GM19438 (cell line): ENCODE results near the gene CCDC124.
"Not testable (repeated sequence)": the region's sequence is repeated elsewhere in the genome, so short reads cannot be mapped to it uniquely, and the experiment has no call there.

ENCODE experiments used
- ATAC-seq: cut with Tn5 transposase; IDR thresholded peaks from one replicate; pipeline ENCODE4 v1.9.1; 2021; ENCODE audit warnings: low read depth; ENCODE audit not compliant: unreplicated experiment

CCDC124 gene, protein sequence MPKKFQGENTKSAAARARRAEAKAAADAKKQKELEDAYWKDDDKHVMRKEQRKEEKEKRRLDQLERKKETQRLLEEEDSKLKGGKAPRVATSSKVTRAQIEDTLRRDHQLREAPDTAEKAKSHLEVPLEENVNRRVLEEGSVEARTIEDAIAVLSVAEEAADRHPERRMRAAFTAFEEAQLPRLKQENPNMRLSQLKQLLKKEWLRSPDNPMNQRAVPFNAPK

DNA sequence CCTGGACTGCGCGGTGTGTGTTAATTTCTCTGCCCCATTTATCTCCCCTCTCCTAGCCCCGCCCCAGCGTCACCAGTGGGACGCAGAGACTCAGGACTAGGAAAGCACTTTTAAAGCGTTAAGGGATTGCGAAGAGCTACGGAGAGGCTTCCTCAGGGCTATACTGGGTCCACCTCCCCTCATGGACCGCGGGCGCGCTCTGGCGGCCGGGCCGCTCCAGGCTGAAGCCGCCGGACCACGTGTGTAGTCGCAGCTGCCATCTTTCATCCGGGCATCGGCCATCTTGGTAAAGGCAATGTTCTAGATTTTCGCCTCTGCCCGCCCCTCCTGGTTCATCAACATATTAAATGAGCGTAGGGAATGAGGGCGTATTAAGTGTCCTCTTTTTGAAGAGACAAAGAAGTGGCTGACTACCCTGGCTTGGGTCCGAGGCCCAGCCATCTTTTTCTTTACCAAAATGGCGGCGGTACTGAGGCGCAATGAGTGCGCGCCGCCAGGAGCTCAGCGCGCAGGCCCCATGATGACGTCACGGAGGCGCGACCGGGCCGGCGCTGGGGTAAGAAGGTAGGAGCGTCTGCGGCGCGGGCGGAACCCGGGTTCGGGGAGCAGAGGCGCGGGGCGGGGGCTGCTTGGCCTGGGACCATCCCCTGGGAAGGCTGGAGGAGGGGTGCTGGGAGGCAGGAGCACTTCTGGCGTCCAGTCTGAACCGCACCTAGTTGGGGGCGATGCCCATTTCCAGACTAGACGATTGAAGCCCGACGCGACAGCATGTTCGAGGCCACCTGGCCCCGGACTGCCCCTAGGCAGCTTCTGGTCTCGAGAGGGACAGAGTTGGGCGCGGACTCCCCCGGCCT is at the start of gene CCDC124:
Gene CCDC124, plus strand, starts transcription at position 531 of the 854 bp plus-strand sequence. CDS start 3,406 bp downstream, outside the sequence.
- peak; percentile 74 for ATAC-seq

DNA sequence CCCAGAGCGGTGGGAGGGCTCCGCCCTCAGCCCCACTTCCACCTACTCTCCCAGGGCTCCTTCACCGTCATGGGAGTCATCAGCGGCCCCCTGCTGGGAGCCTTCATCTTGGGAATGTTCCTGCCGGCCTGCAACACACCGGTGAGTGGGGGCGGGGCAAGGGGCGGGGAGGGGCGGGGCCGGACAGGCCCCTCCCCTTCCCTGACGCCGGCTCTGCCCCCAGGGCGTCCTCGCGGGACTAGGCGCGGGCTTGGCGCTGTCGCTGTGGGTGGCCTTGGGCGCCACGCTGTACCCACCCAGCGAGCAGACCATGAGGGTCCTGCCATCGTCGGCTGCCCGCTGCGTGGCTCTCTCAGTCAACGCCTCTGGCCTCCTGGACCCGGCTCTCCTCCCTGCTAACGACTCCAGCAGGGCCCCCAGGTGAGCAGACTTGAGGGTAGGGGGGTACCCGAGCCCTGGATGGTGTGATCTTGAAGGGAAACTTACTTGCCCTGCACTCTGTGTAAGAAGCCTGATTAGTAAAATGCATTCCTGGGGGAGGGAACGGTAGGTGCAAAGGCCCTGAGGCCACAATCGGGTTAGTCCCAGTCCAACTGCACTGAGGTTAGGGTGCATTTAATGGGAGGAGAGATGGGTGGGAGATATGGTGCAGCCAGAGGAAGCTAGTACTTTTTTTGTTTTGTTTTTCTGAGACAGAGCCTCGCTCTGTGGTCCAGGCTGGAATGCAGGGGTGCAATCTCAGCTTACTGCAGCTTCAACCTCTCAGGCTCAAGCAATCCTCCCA is 49.0 kb upstream of the CCDC124 start:
- ATAC-seq, result no peak

DNA sequence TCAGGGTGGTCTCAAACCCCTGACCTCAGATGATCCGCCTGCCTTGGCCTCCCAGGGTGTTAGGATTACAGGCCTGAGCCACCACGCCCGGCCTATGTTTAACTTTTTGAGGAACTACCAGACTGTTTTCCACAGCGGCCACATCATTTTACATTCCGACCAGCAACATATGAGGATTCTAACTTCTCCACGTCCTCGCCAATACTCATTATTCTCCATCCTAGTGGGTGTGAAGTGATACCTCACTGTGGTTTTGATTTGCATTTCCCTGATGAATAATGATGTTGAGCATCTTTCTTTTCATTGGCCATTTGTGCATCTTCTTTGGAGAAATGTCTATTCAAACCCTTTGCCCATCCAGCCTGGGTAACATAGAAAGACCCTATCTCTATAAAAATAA is 46.3 kb upstream of the CCDC124 start:
- no peak for ATAC-seq

DNA sequence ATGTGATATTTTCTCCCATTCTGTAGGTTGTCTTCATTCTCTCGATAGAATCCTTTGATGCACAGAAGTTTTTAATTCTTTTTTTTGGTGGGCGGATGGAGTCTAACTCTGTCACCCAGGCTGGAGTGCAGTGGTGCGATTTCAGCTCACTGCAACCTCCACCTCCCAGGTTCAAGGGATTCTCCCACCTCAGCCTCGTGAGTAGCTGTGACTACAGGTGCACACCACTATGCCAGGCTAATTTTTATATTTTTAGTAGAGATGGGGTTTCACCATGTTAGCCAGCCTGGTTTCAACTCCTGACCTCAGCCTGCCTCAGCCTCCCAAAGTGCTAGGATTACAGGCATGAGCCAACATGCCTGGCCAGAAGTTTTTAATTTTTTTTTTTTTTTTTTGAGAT is 45.6 kb upstream of the CCDC124 start:
- not testable (repeated sequence) for ATAC-seq

DNA sequence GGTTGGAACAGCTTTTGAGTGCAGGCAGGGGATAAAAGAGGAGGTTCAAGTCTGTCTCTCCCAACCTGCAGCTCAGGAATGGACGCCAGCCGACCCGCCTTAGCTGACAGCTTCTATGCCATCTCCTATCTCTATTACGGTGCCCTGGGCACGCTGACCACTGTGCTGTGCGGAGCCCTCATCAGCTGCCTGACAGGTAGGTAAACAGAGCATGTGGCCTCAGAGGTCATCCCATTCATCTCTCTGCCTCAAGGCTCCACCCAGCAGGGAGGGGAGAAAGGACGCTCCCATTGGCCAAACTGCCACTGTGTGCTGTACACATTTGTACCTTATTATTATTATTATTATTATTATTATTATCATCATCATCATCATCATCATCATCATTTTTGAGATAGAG is 44.6 kb upstream of the CCDC124 start:
- ATAC-seq, result no peak

DNA sequence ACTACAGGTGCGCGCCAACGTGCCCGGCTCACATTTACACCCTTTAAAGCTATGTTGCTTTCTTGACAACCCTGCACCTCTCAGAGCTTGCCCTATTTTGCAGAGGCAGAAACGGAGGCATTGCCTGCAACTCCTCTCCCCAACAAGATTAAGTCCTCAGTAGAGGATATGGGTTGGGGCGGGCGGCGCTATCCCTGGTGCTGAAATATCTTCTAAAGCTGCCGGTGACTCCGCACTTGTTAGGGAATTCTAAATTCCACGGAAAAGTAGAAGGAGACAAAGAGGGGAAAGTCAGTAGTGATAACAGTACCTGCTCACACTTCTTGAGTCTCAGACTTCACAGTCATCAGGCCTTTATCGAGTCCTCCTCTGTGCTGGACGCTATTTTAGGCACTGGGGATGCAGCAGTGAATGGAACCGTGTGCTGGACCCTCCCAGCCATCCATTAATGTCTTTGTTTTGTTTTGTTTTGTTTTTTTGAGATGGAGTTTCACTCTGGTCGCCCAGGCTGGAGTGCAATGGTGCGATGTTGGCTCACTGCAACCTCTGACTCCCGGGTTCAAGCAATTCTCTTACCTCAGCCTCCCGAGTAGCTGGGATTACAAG is 43.1 kb upstream of the CCDC124 start:
- ATAC-seq, result no peak

DNA sequence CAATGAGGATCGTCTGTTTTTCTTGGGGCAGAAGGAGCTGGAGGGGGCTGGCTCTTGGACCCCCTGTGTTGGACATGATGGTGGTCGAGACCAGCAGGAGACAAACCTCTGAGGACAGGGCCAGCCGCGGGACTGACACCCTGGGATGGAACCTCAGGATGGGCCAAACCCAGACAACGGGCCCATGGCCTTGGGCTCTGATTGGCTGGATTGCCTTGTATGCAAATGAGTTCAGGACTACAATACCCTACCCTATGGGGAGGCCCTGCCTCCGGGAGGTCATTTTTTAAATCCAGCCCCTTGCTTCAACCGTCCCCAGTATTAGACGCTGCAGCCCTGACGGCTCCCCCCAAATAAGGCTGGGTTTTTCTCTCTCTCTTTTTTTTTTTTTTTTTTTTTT is 39.0 kb upstream of the CCDC124 start:
- no peak for ATAC-seq

DNA sequence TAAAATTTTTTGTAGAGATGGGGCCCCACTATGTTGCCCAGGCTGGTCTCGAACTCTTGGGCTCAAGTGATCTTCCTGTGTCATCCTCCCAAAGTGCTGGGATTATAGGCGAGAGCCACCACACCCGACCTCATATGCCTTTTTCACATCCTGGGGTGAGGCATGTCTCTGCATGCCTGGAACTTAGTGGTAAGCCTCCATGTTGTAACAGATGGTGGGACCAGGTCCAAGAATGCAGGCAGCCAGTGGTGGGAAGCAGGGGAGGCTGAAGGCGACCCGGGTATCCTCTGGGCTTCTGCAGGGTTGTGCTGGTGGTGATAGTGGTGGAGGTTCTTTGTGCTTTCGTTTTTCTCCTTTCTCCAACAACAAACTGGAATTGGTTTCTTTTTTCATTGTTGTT is 30.1 kb upstream of the CCDC124 start:
- ATAC-seq, result no peak

DNA sequence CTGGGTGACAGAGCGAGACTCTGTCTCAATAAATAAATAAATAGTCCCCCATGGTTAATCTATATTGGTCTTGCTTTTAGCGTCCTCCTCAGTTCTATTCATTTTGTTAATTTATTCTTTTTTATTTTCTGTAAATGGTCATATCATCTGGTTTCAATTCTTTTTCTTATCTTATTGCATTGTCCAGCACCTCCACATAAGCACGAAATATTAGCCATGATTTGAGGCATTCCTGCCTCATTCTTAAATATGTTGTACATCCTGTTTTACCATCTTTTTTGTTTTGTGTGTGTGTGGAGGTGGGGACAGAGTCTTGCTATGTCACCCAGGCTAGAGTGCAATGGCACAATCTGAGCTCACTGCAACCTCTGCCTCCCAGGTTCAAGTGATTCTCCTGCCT is 24.6 kb upstream of the CCDC124 start:
- ATAC-seq, result no peak

DNA sequence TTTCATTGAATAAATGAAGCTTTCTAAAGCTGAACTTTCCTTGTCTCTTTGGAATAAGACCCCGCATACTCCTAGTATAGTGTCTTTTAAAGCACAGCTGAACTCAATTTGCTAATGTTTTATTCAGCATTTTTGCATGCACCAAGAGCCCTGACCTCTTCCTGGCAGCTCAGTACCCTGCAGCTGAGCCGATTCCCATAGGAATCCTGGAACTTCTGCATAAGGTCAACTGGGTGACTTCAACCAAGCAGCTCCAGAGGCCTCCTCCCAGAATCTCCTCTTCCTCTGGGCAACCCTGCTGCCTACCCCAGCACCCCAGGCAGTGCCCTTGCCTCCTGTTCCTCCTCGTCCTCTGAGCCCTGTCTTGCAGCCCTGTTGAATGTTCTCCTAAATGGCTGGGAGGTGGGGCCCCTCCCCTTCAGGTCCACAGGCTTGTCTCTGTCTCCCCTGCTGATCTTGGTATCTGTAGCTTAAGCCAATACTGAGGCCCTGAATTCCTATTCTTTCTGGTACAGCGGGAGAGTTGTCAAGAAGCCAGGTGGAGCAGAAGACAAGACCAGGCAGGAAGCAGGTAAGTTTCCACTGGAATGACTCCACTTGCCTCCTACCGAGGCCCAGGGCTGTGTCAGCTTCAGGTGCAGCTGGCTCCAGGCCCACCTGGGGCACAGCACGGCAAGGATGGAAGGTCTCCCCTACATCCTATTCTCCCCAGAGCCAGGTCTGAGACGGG is 23.6 kb upstream of the CCDC124 start:
- no peak for ATAC-seq

DNA sequence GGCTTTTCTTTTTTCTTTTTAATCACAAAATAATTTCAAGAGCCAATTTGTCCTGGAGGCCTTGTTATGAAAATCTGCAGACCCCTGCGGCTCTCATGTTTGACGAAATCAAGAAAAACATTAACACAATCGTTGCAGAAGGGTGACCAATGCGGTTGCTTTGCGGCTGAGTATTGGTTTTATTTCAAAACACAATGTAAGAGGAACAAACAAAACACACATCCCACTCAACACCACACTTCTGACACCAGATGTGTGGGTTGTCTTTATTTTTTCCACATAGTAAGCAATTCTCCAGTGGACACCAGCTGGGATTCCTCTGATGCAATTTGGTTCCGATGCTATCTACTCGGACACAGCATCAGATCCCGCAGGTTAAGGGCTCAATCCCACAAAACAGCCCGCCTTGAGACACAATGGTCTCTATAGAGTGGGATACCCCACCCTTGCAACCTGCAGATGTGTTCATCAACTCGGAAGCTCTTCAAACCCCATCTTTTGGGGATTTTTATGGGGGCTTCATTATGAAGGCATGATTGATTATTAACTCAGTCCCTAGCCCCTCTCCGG is 21.9 kb upstream of the CCDC124 start:
- no peak for ATAC-seq

DNA sequence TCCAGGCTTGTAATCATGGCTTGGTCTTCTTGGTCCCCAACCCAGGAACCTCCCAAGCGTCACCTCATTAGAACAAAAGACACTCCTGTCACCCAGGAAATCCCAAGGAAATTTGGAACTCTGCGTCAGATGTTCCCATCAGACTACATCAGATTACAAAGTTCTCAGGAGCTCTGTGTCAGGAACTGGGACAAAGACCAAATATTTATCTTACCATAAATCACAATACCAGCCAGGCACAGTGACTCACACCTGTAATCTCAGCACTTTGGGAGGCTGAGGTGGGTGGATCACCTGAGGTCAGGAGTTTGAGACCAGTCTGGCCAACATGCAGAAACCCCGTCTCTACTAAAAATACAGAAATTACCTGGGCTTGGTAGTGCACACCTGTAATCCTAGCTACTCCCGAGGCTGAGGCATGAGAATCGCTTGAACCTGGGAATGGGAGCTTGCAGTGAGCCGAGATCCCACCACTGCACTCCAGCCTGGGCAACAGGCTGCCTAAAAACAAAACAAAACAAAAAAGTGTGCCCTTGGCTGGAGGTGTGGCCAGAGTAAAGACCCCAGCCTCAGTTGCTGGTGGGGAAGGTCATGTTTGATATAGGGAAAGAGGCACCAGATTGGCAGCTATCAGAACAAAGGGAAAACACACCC is 16.7 kb upstream of the CCDC124 start:
- no peak for ATAC-seq

DNA sequence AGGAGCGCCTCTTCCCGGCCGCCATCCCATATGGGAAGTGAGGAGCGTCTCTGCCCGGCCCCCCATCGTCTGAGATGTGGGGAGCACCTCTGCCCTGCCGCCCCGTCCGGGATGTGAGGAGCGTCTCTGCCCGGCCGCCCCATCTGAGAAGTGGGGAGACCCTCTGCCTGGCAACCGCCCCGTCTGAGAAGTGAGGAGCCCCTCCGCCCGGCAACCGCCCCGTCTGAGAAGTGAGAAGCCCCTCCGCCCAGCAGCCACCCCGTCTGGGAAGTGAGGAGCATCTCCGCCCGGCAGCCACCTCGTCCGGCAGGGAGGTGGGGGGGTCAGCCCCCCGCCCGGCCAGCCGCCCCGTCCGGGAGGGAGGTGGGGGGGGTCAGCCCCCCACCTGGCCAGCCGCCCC is 14.7 kb upstream of the CCDC124 start:
- ATAC-seq, result not testable (repeated sequence)

DNA sequence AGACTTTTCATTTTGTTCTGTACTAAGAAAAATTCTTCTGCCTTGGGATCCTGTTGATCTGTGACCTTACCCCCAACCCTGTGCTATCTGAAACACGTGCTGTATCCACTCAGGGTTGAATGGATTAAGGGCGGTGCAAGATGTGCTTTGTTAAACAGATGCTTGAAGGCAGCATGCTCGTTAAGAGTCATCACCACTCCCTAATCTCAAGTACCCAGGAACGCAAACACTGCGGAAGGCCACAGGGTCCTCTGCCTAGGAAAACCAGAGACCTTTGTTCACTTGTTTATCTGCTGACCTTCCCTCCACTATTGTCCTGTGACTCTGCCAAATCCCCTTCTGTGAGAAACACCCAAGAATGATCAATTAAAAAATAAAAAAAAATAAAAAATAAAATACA is 13.7 kb upstream of the CCDC124 start:
- ATAC-seq, result not testable (repeated sequence)

DNA sequence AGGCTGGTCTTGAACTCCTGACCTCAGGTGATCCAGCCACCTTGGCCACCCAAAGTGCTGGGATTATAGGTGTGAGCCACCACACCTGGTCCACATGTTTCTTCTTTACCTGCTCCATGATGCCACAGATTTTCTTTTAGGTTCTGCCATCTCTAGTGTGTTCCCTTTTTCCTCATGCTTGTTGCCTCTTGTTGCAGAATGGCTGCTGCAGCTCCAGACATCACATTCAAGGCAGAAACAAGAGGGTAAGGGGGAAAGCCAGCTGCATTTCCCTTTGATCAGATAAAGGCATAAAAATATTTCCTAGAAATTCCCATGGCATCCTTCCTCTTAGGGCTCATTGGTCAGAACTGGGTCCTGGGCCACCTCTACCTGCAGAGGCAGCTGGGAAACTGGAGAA is 12.3 kb upstream of the CCDC124 start:
- no peak for ATAC-seq

DNA sequence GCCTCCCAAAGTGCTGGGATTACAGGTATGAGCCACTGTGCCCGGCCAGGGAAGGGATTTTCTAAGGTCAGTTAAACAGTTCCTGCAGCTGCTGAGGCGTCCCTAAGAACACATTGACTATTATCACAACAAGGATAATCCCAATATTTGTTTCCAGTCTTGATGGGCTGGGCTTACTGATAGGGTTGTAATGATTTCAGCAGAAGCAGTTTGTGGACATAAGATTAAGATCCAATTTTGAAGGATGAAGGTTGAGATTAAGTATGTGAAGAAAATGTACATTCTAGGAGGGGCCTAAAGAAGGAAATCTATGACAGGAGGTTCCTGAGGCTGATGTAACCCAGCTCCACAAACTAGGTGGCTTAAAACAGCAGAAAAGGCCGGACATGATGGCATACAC is 10.7 kb upstream of the CCDC124 start:
- ATAC-seq, result no peak

DNA sequence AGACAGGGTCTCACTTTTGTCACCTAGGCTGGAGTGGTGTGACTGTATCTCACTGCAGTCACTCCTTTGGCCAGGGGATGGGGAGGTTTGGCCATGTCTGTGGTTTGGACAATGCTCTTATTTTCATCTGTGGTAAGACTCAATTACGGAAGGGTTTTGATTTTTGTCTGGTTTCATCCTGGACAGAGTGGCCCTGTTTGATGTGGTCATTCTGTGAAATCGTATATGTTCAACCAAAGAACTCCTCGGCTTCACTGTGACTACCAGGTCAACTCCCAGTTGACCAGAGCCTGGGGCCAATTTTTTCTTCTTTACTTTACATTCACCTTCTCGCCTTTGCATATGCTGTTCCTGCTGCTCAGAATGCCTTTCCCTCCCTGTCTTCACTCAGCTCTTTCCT is 6.8 kb upstream of the CCDC124 start:
- no peak for ATAC-seq

DNA sequence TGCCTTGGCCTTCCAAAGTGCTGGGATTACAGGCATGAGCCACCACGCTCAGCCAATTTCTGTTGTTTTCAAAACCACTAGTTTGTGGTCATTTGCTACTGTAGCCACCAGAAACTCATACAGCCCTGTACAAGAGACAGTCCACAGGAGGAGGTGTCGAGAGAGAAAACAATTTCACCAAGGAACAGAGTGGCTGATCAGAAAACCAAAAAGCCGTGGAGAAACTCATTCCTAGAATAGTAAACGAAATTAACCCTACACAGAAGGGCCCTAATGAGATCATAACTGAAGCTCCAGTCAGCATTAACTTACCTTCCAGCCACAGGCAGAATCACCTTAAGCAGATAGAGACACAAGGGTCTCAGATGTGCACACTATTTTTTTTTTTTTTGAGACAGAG is 3.8 kb upstream of the CCDC124 start:
- no peak for ATAC-seq

DNA sequence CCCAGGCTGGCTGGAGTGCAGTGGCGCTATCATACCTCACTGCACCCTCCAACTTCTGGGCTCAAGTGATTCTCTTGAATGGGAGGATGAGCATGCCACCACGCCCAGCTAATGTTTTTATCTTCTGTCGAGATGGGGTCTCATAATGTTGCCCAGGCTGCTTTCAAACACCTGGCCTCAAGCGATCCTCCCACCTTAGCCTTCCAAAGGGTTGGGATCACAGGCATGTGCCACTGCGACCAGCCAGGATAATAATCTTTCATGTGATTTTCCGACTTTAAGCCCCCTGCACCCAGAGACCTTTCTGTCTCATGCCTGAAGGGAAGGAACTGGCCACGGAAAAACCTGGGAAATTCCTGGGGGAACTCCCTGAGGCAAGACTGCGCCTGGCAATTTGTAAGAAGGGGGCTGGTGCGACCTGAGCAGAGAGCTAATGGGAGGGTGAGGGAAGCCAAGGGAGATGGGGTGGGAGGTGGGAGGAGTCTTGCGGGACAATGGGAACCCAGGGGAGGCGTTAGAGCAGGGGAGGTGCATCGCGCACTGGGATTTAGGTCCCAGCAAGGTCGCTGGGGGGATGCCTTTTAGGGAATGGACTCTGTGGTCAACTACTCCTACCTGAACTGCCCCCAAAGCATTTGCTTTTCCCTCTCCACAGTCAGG is 1.2 kb upstream of the CCDC124 start:
- no peak for ATAC-seq
